ENCODE results near the gene EIF5B.

DNA sequence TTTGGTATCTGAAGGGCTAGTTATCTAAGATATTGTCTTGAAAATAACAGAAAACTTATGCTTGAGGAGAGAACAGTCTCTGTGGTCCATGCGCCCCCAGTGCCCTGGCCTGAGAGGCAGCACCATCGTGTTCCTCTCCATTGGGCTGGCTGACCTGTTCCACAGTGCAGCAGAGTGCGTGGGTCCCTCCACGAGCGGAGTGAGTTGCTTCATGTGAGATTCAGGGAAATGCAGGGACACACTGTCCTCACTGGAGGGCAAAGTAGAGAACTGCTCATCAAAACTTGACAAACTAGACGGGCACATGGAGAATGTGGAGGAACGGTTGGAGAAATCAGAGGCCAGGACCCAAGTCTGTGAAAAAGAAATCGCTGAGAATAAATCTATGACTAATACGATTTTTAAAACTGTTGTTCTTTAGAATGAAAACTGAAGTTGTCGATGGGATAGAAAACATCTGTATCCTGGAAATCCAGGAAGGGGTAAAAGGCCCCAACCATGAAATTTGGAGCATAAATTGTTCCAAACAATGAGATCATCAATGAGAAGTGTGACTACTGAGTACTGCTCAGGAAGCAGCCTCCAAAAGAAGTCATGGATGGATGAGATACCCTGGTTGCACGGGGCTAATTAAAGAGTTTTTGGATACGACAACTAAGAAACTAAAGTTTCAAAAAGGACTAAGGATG, 94.5 kb downstream of the EIF5B start:
- TF ChIP-seq, protein P1, sequence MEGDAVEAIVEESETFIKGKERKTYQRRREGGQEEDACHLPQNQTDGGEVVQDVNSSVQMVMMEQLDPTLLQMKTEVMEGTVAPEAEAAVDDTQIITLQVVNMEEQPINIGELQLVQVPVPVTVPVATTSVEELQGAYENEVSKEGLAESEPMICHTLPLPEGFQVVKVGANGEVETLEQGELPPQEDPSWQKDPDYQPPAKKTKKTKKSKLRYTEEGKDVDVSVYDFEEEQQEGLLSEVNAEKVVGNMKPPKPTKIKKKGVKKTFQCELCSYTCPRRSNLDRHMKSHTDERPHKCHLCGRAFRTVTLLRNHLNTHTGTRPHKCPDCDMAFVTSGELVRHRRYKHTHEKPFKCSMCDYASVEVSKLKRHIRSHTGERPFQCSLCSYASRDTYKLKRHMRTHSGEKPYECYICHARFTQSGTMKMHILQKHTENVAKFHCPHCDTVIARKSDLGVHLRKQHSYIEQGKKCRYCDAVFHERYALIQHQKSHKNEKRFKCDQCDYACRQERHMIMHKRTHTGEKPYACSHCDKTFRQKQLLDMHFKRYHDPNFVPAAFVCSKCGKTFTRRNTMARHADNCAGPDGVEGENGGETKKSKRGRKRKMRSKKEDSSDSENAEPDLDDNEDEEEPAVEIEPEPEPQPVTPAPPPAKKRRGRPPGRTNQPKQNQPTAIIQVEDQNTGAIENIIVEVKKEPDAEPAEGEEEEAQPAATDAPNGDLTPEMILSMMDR (IDR thresholded peaks at IDR 0.05; ENCODE audit: low read length) = no peak
- TF ChIP-seq EZH2 (IDR thresholded peaks at IDR 0.05; ENCODE audit: borderline replicate concordance, low read length) = no peak
